IPS-NIHi7 (cell line): ENCODE results near the gene PDIA5.

Experiments used
- DNase-seq: peaks from one replicate; pipeline ENCODE4 v3.0.0; 2012; ENCODE audit warnings: mixed read lengths; ENCODE audit errors: extremely low spot score

PDIA5 gene

DNA sequence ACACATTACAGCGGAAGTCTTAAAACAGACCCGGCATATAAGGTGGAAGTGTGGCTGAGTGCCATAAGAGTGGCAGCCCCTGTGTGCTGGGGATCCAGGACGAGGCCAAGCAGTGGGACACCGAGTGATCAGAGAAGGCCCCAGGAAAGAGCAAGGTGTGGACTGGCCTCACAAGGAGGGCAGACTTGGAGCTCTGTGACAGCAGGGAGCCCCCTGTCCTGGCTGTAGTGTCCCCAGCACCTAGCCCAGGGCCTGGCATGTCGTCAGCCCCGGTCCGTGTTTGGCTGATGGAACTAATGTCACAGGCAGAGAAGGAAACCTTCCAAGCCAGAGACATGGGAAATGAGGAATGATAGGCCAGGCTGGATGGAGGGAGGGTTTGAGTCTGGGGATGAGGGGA, 4.8 kb downstream of the PDIA5 start:
- no peak for DNase-seq

DNA sequence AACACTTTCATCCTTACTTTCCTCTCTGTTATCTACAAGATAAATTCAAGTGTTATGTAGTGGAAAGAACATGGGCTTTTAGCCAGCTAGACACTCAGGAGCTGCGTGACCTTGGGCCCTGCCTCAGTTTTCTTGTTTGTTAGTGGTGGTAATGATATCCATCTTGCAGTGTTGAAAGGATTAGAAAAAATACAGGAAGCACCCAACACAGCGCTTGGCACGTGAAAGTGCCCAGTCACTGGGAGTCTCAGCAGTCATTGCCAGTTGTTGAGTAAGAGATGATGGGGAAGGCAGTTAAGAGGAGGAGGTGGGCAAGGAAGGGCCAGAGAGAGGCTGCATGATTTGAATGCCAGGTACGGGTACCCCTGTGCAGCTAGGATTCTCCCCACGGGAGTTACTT, 5.3 kb downstream of the PDIA5 start:
- DNase-seq = no peak

DNA sequence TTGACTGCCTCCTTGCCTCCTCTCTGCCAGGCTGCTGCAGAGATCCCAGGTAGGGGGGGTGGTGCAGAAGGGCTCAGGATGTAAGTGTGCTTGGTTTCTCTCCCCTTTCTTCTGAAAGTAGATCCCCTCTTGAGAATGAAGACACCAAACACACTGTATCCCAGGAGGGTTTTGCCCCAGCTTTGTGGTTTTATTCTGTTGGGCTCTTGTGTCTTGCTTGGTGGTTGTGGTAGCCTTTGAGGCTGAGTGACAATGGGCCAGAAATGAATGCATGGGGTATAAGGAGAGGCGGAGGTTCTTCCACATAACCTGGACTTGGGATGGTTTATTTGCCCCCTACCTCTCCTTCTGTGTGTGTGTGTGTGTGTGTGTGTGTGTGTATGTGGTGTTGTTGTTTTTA, 5.7 kb downstream of the PDIA5 start:
- DNase-seq = no peak

DNA sequence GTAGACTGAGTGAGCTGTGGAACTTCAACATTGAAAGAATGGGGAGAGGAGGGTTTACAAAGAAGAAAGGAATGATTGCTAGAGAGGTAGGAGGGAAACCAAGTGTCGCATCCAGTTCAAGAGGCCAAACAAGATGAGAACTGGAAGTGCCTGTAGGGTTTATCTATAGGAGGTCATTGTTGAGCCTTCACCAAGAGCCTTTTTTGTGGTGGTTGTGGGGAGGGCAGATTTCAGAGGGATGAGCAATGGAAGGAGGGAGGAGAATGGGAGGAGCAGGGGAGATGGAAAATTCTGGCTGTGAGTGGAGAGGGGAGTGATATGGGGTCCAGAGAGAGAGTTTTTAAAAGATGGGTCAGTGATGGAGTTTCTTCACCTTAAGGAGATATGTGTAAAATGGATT, 8.5 kb downstream of the PDIA5 start:
- no peak for DNase-seq

DNA sequence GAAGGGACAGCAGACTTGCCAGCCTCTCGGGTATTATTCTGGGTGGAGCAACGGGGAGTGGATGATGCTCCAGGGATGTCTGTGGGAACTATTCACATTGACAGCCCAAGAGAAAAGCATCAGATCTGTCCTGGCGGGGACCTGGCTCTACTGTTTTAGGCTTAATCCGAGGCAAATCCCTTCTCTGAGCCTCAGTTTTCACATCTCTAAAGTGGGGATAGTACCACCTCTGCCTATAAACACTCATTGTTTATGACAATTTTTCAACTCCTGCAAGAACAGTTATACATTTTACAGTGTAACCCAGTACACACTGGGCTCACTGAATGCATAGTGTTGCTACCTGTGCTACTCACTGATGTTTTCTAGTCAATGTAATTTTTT, 9.3 kb downstream of the PDIA5 start:
- no peak for DNase-seq

DNA sequence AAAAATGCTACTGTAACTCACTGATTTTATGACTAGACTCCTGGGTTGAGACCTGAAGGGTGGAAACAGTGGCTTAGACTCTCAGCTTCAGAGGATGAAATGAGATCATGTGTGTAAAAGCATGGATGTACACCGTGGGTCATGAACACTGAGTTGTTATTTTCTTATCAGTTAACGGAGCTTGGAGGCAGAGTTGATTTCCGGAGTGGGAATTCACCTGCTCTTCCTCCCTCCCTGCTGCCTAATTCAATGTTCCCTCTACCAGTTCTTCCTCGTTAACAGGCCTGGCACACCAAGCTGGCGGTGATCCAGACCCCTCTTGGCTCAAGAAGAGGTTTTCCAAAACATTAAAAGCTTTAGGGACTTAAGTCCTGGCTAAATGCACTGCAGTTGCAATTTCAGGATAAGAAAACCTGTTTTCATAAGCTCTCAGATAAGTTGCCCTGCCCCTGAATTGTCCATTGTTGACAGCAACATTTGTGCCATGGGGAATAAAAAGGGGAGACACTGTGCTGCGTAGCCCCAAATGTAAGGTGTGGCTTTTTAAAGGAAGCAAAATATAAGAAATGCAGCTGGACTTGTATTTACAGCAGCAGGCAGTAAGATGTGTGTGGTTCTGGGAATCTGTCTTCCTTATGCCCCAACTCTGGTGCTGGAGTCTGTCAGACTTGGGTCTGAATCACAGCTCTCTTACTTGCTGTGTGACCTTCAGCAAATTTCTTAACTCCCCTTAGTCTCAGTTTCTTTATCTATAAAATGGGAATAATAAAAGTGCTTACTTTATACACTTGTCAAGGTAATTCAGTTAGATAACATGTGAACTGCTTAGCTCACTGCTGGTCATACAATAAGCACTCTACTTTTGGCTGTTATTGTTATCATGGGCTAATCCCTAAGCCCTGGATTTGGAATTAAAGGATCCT, 9.9 kb downstream of the PDIA5 start:
- no peak for DNase-seq

DNA sequence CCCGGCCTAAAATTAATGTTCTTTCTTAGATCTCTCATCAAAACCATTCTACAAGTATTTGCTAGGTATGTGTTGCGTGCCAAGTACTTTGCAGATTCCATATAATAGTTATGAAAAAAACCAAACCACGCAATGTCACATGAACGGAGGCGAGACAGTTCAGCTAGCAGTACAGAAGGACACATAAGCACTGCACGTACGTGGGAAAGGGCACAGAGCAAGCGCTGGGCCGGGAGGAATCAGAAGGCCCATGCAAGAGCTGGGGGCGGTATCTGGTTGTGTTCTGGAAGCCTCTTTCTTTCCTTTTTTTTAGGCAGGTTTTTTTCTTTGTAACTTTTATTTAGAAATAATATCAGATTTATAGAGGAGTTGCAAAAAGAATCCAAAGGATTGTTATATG, 11.3 kb downstream of the PDIA5 start:
- DNase-seq = no peak

DNA sequence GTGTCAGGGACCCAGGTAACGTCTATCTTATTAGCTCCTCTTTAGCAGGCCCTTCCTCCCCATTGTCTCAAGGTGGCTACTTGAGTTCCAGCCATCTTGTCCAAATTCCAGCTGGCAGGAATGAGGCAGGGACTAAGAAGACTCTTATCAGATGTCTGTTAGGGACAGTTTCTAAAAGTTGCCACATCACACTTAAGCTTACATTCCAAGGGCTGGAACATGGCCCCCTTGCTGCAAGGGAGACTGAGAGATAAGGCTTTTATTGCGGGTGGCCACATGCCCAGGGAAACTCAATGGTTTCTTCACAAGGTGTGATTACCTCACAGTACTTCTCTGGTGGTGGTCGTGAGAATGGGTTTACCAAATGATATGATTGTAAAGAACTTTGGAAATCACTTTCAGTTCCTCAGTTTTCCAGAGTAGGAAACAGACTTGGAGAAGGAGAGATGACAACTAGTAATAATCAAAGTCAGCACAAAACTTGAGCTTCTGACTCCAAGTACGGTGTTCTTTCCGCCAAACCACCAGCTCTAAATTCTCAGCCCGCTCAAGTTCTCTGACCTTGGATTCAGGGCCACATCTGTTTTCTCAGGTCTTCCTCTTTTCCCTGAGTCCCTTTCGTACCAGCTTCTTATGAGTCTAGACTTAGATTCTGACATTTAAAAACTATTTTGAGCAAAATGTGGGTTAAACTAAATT, 14.2 kb downstream of the PDIA5 start:
- DNase-seq = no peak

DNA sequence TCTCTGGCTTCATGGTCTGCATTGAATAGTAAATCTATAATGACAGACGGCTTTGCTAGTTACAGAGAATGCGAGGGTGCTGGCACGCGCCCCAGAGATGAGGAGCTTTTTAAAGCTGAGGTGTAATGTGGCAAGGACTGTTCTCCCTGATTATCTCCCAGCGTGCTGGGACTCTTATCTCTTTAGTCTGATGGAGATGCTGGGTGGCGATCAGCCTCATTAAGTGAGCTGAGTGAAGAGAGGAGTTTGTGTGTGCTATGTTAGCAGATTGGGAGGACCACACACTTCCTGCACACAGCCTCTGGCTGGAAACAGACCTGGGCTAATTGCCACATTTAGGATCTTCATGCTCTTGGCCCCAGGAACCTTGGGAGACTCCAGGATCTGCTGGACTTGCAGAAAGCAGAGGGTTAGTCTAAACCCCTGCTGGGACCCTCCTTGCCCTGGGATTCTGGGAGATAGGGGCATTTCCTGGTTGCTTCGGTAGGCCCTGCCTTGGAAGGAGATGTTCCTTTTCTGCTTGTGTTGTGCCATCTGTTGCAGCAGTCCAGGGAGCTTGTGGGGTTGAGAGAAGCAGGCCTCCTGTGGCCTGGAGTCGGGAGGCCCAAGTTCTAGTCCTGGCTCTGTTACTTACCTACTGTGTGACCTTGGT, 15.0 kb downstream of the PDIA5 start:
- no peak for DNase-seq

DNA sequence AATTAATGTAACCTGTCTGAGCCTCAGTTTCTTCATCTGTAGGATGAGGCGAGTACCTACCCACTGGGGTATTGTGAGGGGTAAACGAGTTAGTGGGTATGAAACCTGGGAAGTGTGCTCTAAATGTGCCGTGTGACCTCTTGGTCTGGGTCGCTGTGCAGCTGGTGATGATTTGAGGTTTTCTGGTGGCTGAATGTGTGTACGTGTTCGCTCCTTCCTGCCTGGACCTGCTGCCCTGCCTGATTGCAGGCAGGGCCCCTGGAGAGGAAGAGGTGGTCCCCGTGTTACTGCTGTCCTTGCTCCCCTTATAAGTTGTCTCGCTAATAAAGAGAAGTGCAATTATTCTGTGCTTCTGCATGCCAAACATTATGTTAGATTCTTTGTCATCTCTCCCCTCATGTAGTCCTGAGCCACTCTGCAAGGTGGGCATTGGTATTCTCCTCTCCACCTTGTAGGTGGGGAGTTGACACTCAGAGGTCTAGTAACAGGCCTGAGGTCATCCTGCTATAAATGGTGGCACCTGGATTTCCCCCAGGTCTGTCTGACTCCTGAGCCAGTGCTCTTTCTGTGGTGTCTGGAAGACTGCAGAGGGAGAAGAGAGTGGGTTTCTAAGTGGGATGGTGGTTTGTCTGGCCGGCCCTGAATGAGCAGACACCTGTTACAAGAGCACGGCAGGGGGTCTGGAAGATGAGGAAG, 15.7 kb downstream of the PDIA5 start:
- DNase-seq = no peak

DNA sequence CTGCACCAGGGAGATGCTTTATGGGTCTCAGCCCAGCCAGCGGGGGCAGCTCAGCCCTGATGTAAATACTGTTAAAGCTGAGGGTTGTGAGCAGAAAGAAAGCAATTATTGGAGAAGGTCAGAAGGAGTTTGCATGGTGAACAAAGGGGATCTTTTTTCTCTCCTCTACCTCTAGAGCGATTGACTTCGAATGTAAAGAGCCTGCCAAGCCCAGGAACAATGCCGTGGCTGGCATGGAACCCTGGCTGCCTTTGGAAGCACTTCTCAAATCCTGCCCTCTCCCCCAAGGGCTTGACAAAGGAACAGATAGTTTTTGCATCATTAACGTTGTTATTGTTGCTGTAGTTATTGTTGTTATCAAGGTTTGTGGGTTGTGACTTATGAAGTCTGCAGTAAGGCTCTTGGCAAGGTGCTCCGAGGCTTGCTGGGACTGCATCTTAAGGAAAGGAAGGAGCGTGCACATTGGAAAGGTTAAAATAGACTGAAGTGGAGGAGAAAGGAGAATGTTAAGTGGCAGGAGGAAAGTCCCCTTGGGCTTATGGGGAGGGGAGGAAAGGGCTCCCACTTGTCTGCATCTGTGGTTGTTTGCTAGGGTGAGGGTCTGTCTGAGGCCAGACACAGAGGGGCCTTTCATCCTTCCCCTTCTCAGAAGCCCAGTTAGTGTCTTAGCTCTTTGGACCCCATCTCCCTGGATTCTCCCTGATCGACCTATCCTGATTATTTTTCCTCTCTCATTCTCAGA, 16.7 kb downstream of the PDIA5 start:
- no peak for DNase-seq

DNA sequence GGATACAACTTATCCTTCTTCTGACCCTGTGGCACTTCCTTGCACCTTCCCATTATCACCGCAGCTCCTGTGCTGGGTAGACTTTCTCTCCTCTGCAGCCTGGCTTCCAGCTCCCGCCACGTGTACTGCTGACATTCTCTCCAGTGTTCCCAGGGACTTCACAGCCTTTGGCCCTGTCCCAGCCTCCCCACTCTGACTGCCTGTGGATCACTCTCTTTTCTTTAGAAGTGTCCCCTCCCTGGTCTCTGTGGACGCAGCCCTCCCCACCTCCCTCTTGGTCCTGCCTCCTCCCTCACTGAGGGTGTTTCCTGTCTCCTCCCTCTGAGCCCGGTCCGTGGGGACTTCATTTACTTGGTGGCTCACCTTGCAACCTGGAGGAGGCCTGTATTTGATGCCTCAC, 17.4 kb downstream of the PDIA5 start:
- no peak for DNase-seq

DNA sequence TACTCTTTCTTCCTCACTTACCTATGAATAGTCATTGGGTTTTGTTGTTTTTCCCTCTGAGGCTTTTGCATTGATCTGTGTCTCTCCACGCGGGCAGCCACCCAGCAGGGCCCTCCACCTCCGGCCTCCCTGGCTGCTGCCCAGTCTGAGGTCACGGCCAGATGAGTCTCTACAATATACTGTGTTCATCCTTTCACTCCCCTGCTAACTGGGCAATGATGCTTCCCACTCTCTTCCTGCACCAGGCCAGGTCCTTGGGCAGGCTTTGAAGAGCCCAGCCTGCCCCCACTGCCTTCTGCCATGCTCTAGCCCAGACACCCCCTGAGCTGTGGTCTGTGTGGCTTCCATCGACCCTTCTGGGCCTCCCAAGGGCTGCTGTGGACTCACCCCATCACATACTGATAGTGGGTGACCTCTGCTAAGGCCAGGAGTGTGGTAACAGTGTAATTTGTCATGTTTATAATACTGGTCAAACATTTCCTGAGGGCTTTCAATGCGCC, 18.0 kb downstream of the PDIA5 start:
- no peak for DNase-seq

DNA sequence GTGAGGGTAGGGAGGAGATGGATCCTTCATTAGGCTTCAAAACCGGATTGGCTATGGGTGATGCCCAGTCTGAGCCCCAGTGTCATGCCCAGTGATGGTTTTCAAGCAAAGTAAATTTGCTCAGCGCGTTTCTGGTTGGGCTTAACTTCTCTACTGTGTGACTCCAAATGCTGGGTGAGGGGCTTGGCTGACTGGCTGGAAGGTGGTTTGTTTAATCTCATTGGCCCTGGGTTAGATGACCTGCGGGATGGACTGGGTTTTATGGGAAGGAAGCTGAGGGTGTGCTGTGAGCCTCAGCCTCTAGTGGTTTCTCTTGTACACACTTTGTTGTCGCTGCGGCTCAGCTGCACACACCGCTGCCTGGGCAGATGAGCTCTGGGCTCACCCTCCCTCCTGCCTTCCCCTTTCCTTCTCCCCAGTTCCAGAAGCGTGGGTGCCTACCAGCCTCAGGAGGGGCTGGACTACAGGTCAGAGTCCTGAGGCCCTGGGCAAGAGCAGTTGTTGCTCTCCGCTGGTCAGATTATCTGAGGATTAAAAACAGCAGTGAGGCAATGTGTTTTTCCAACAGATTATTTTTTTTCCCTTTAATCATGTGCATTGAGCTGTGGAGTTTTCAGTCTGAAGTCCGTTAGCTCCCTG, 18.6 kb downstream of the PDIA5 start:
- no peak for DNase-seq

DNA sequence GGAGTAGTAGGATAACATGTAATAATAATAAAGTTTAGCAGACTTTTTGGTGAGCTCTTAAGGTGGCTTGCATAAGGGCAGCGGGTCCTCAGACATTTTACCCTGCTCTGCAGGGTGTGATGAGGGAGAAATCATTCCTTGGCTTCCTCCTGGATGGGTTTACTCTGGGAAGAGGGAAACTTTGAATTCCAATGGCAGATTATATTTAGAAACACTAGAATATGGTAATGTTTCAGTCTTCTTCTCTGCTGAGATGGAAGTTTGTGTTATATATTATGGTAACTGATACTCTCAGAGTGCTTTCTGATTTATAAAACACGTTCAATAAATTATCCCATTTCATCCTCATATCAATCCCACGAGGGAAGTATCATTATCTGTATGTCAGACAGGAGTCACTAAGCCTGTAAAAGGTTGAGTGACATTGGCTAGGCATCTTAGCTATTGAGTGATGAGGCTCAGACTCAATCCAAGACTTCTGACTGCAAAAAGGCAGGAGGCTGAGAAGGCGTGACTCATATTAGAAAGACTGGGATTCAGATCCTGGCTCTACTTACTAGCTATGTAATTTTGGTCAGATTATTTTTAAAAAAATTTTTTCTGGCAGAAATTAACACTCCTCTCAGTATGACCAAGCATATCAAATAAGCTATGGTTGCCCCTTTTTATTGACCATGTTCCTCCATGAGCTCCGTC, 19.3 kb downstream of the PDIA5 start:
- DNase-seq = no peak

DNA sequence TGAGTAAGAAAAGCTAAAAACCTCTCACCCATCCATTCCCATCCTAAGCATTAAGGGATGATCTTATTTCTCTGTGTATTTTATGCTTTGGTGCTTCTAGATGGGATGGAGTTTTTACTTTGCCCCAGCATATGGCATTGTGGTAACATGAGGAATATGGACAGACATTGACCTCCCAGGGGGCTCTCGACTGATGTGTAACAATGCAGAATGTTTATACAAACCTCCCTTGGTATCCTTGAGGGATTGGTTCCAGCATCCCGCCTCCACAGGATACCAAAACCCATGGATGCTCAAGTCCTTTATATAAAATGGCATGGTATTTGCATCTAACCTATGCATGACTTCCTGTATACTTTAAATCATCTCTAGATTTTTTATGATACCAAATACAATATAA, 21.6 kb downstream of the PDIA5 start:
- no peak for DNase-seq

DNA sequence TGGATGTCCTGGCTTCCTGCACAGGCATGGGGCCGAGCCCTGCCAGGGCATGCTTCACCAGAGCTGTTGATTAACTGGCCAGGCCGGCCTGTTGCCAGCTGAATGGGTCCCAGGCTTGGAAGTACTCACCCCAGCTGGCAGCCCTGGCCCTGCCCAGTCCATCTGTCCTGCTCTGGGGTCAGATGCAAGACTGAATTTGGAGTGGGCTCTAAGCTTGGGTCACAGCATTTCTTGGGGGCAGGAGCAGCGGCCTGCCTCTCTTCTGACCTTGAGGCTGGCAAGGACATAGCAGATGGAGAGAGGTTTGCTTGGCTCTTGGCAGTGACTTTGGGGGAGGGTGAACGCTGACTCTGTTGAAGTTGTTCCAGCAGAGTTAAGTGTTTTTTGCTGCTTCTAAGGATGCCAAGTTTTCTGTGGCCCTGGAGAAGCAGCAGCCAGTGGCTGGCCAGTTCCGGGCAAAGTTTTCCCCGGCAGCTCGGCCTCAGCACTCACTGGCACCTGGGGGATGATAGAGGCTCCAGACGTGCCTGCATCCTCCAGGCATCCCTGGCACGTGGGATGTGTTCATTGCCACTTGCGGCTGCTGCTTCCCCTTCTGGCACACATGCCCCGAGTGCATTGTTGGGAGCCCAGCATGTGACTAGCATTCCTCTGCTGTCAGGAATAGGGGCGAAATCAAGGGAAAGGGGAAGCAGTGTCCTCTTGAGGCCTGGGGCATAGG, 22.9 kb downstream of the PDIA5 start:
- no peak for DNase-seq

DNA sequence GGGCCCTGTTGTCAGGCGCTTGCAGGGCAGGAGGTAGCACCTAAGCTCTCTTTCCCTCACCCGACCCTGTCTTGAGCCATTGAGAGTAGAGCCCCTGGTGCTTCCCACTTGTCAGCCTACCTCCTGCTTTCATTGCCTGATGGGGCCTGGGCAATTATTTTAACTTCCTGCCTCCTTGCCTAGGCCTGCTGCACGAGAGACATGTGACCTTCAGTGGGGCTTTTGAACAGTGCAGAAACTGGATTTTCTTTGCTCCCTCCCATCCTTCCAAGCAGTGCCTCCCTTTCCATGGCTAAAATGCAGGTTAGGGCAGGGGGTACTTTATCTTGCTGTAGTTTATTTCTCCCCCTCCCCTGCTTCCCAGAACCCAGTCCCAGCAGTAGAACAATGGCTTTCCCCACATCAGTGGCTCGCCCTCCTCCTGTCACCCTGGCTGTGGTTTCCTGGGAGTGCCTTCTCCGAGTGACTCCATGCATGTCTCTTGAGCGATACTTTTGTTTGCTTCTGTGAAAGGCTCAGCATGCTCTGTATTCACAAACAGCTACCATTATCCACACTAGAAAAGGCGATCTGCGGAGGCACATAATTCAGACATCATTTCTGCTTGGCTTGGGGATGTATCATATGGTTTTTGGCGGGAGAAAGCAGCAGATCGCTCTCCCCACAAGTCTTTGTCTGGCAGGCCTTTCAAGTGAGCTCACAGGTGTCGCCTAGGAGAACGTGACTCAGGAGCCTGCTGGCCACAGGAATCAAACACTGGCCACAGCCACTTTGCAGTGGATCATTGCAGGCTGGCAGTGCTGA, 24.1 kb downstream of the PDIA5 start:
- no peak for DNase-seq

DNA sequence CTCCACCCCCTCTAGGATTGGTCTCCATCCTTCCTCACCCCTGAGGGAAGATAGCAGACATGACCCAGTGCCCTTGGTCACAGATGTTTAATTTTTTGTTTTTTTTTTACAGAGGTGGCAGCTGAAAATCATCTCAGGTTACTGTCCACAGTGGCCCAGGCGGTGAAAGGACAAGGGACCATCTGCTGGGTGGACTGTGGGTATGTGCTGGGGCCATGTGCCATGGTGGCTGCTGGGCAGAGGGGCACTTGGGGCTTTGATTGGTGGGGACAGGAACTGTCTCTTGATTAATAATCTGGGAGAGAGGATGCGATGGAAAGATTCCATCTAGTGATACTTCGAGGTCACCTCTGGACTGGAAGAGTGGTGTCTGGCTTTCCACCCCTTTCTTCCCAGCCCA, 25.4 kb downstream of the PDIA5 start:
- DNase-seq = no peak
